Smooth muscle cell (in vitro differentiated cells): Measurements from ENCODE around the gene PPP1R13L. TPM values are rescaled to one million over a fixed set of nuclear protein-coding genes. Genes with fewer than 3 reads are reported as not detected.

ENCODE experiments used
- DNase-seq: peaks from one replicate; lab custom pipeline; 2025; ENCODE audit not compliant: unreplicated experiment; lab: John Stamatoyannopoulos, UW
- H2AFZ ChIP-seq: fragments of 200-600 bp; sonication (generic); 2 replicates; pipeline ENCODE4 v1.6.0; 2016; ENCODE audit warnings: antibody characterized with exemption, low read depth, mild to moderate bottlenecking
- H3F3A ChIP-seq: fragments of 200-600 bp; sonication (generic); 2 replicates; pipeline ENCODE4 v1.6.0; 2017; ENCODE audit warnings: antibody characterized with exemption, low read depth
- H3K27ac ChIP-seq: fragments of 200-600 bp; sonication (generic); 2 replicates; pipeline ENCODE4 v1.5.1; 2016; ENCODE audit warnings: low read depth, mild to moderate bottlenecking
- H3K27me3 ChIP-seq: fragments of 200-600 bp; sonication (generic); 2 replicates; pipeline ENCODE4 v1.6.1; 2016; ENCODE audit warnings: low read depth, mild to moderate bottlenecking
- H3K36me3 ChIP-seq: fragments of 200-600 bp; sonication (generic); 2 replicates; pipeline ENCODE4 v1.5.1; 2016; ENCODE audit warnings: low read depth
- H3K4me1 ChIP-seq: fragments of 200-600 bp; sonication (generic); 2 replicates; pipeline ENCODE4 v1.5.1; 2016; ENCODE audit warnings: low read depth
- H3K4me2 ChIP-seq: fragments of 200-600 bp; sonication (generic); 2 replicates; pipeline ENCODE4 v1.6.0; 2016; ENCODE audit warnings: mild to moderate bottlenecking
- H3K4me3 ChIP-seq: fragments of 200-600 bp; sonication (generic); 2 replicates; pipeline ENCODE4 v1.5.1; 2016; ENCODE audit warnings: mild to moderate bottlenecking
- H3K79me2 ChIP-seq: fragments of 200-600 bp; sonication (generic); 2 replicates; pipeline ENCODE4 v1.6.0; 2016; ENCODE audit warnings: low read depth, mild to moderate bottlenecking
- H3K9ac ChIP-seq: fragments of 200-600 bp; sonication (generic); 2 replicates; pipeline ENCODE4 v1.6.0; 2016; ENCODE audit warnings: low read depth
- H3K9me3 ChIP-seq: fragments of 200-600 bp; sonication (generic); replicated peaks from 2 replicates; pipeline ENCODE4 v1.5.1; 2016; ENCODE audit warnings: low read depth
- H4K20me1 ChIP-seq: fragments of 200-600 bp; sonication (generic); 2 replicates; pipeline ENCODE4 v1.6.0; 2016; ENCODE audit warnings: low read depth
- CTCF ChIP-seq: fragments of 200-600 bp; sonication (generic); IDR thresholded peaks from 2 replicates; pipeline ENCODE4 v1.5.1; 2017; ENCODE audit warnings: borderline replicate concordance, mild to moderate bottlenecking, antibody characterized with exemption; ENCODE audit not compliant: insufficient read depth, poor library complexity, severe bottlenecking
- WGBS: methylation state at CpG from one replicate; pipeline ENCODE4 v1.1.7; 2016; ENCODE audit warnings: low lambda C conversion rate; 5-methylcytosine and 5-hydroxymethylcytosine counted together
- polyA plus RNA-seq: library from polyadenylated mRNA; unstranded; fragments of >200 nt; fragmentation: Nextera tagmentation; extraction: Ambion mirVana; gene quantifications from 2 replicates; pipeline ENCODE4 v1.2.1, GENCODE V29; 2016
- total RNA-seq: library from RNA; depleted of rRNA; stranded (reverse); fragments of >200 nt; gene quantifications from 2 replicates; pipeline ENCODE4 v1.2.3, GENCODE V29; 2014

The PPP1R13L gene
- total and polyA plus RNA-seq, 2 experiments from 2014 or later: 28.1 to 66.4 TPM

GRCh38 chr19:45348367-45349125, 56.3 kb downstream of the PPP1R13L start:
- no peak overlapping the region for H3K9ac ChIP-seq
- no peak for TF ChIP-seq CTCF
- no peaks in the 10 kb centered on the region for H4K20me1 ChIP-seq
- H3F3A ChIP-seq: no peaks in the 10 kb centered on the region
- no peak overlapping the region for H3K4me2 ChIP-seq
- no peaks in the 10 kb centered on the region for H3K9me3 ChIP-seq
- H3K79me2 ChIP-seq: no peaks in the 10 kb centered on the region
- H3K36me3 ChIP-seq: no peaks in the 10 kb centered on the region
- H3K27ac ChIP-seq: no peak overlapping the region
- H3K27me3 ChIP-seq: peaks cover 6% of the 10 kb centered on the region
- H3K4me1 ChIP-seq: no peaks in the 10 kb centered on the region
- DNase-seq: no peak
- WGBS: 93% methylated on average over 17 of the region's 23 CpGs
- H3K4me3 ChIP-seq: no peak overlapping the region
- no peak overlapping the region for H2AFZ ChIP-seq

- Histone ChIP-seq H3K79me2 (no peaks in the 10 kb centered on the region), H3K9me3 (no peaks in the 10 kb centered on the region), H3K27ac (no peak overlapping the region), H4K20me1 (no peaks in the 10 kb centered on the region), H3K4me3 (no peak overlapping the region), H3F3A (no peaks in the 10 kb centered on the region), H3K4me1 (no peaks in the 10 kb centered on the region), H2AFZ (no peak overlapping the region), H3K27me3 (peaks cover 6% of the 10 kb centered on the region), H3K4me2 (no peak overlapping the region), H3K36me3 (no peaks in the 10 kb centered on the region), H3K9ac (no peak overlapping the region)
- no peak for DNase-seq
- TF ChIP-seq CTCF: no peak
- 94% methylated on average over 25 of the region's 25 CpGs for WGBS
Observed at GRCh38 chr19:45347570-45348366, 57.1 kb downstream of the PPP1R13L start.

GRCh38 chr19:45346449-45346848, 58.4 kb downstream of the PPP1R13L start:
- WGBS: 55% methylated on average over 21 of the region's 27 CpGs
- no peak overlapping the region for H3K9ac ChIP-seq
- no peak overlapping the region for H3K4me3 ChIP-seq
- no peaks in the 10 kb centered on the region for H4K20me1 ChIP-seq
- TF ChIP-seq CTCF: no peak
- H3K4me1 ChIP-seq: no peaks in the 10 kb centered on the region
- no peaks in the 10 kb centered on the region for H3K36me3 ChIP-seq
- H3K27ac ChIP-seq: no peak overlapping the region
- no peaks in the 10 kb centered on the region for H3K79me2 ChIP-seq
- DNase-seq: no peak
- H2AFZ ChIP-seq: no peak overlapping the region
- H3K4me2 ChIP-seq: no peak overlapping the region
- H3K9me3 ChIP-seq: no peaks in the 10 kb centered on the region
- H3K27me3 ChIP-seq: peaks cover 6% of the 10 kb centered on the region
- H3F3A ChIP-seq: no peaks in the 10 kb centered on the region
